ENCODE measurements around the gene ATP13A2.

DNA sequence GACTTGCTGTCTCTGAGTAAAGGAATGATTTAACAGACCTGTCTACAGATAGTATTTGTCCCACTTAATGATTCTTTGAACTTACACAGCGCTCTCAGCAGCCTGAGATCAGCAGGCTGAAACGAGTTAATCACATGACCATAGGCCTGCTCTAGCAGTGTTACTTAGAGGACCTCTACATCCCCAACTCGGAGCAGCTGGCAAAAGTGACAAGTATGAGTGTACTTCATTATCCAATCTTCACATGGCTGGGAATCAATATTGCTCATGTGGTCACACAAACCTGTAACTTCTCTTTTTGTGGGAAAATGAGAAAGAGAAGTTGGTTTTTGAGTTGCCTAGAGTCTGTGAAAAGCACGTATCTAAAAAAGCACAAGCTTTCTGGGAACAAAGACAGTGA is 11.4 kb upstream of the ATP13A2 start:
- TF ChIP-seq, protein P1, sequence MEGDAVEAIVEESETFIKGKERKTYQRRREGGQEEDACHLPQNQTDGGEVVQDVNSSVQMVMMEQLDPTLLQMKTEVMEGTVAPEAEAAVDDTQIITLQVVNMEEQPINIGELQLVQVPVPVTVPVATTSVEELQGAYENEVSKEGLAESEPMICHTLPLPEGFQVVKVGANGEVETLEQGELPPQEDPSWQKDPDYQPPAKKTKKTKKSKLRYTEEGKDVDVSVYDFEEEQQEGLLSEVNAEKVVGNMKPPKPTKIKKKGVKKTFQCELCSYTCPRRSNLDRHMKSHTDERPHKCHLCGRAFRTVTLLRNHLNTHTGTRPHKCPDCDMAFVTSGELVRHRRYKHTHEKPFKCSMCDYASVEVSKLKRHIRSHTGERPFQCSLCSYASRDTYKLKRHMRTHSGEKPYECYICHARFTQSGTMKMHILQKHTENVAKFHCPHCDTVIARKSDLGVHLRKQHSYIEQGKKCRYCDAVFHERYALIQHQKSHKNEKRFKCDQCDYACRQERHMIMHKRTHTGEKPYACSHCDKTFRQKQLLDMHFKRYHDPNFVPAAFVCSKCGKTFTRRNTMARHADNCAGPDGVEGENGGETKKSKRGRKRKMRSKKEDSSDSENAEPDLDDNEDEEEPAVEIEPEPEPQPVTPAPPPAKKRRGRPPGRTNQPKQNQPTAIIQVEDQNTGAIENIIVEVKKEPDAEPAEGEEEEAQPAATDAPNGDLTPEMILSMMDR (optimal IDR thresholded peaks at IDR 0.05 in 1 of 3, IDR thresholded peaks at IDR 0.05 in 1 of 3, conservative IDR thresholded peaks at IDR 0.05 in 1 of 3; ENCODE audit: extremely low read depth in 1 of 3, insufficient read depth in 2 of 3, low read length in 3 of 3), result no peak
- TF ChIP-seq EZH2 (IDR thresholded peaks at IDR 0.05; ENCODE audit: low read length), result no peak

Measured in keratinocyte (primary cell).